IMR-90 (cell line): Measurements from ENCODE around the gene EPHA6. TPM values are rescaled to one million over a fixed set of nuclear protein-coding genes. Genes with fewer than 3 reads are reported as not detected.
"Not testable (repeated sequence)": the region's sequence is repeated elsewhere in the genome, so short reads cannot be mapped to it uniquely, and the experiment has no call there.

Experiments
- ATAC-seq: fragments of 200-7000 bp; cut with Tn5 transposase; 2 replicates; pipeline ENCODE4 v1.9.1; 2020; ENCODE audit warnings: low read depth, mild to moderate bottlenecking, moderate library complexity
- BruUV-seq: library from RNA; stranded (reverse); fragments of 400-500 nt; replicated peaks from 2 replicates; lab custom pipeline; 2021; lab: Mats Ljungman, UMichigan
- CTCF ChIA-PET: fragments of 300-600 bp; formaldehyde crosslinking; extraction: SDS; loops from one replicate; lab custom pipeline; 2021; ENCODE audit warnings: antibody characterized with exemption; lab: Yijun Ruan, JAX
- POLR2A ChIA-PET: fragments of 300-600 bp; sonication (Branson Sonifier 250); formaldehyde crosslinking; loops from one replicate; lab custom pipeline; 2022; ENCODE audit warnings: antibody characterized with exemption; ENCODE audit not compliant: unreplicated experiment; lab: Charles Lee
- DNase-seq: peaks from one replicate; pipeline ENCODE4 v3.0.0; 2013
- H2AFZ ChIP-seq: replicated peaks from 2 replicates; pipeline ENCODE3; 2013; ENCODE audit warnings: low read length, mild to moderate bottlenecking; ENCODE audit not compliant: poor library complexity
- H2AK5ac ChIP-seq: 2 replicates; pipeline ENCODE4 v1.6.1; 2013; ENCODE audit warnings: low read depth, low read length, inconsistent platforms
- H2AK9ac ChIP-seq: replicated peaks from 2 replicates; pipeline ENCODE3; 2013; ENCODE audit warnings: mild to moderate bottlenecking, low read depth, low read length, moderate library complexity; ENCODE audit not compliant: poor library complexity
- H2BK120ac ChIP-seq: 2 replicates; pipeline ENCODE4 v1.6.1; 2013; ENCODE audit warnings: low read depth, low read length, inconsistent platforms
- H2BK15ac ChIP-seq: 3 replicates; pipeline ENCODE4 v1.6.1; 2013; ENCODE audit warnings: low read depth, low read length, inconsistent platforms
- H2BK20ac ChIP-seq: 2 replicates; pipeline ENCODE4 v1.6.1; 2013; ENCODE audit warnings: low read depth, mild to moderate bottlenecking, inconsistent platforms, low read length, moderate library complexity
- H2BK5ac ChIP-seq: 2 replicates; pipeline ENCODE4 v1.6.1; 2013; ENCODE audit warnings: mild to moderate bottlenecking, low read depth, low read length, inconsistent platforms; ENCODE audit not compliant: poor library complexity, severe bottlenecking
- H3K14ac ChIP-seq: replicated peaks from 2 replicates; pipeline ENCODE4 v1.6.1; 2013; ENCODE audit warnings: low read depth, low read length, inconsistent platforms
- H3K18ac ChIP-seq: 2 replicates; pipeline ENCODE4 v1.6.1; 2013; ENCODE audit warnings: low read depth, low read length, control low read depth
- H3K23ac ChIP-seq: 2 replicates; pipeline ENCODE4 v1.6.1; 2013; ENCODE audit warnings: low read depth, low read length, inconsistent platforms
- H3K27ac ChIP-seq: 2 replicates; pipeline ENCODE4 v1.5.1; 2013; ENCODE audit warnings: mild to moderate bottlenecking, control low read depth, low read length; ENCODE audit not compliant: insufficient read depth
- H3K27me3 ChIP-seq: 2 replicates; pipeline ENCODE4 v1.6.1; 2013; ENCODE audit warnings: low read length; ENCODE audit not compliant: control insufficient read depth, insufficient read depth
- H3K36me3 ChIP-seq: 2 replicates; pipeline ENCODE4 v1.6.1; 2013; ENCODE audit warnings: low read length, mixed read lengths; ENCODE audit not compliant: control insufficient read depth, insufficient read depth
- H3K4ac ChIP-seq: 2 replicates; pipeline ENCODE4 v1.6.1; 2013; ENCODE audit warnings: low read depth, low read length, inconsistent platforms
- H3K4me1 ChIP-seq: 2 replicates; pipeline ENCODE4 v1.6.1; 2013; ENCODE audit warnings: low read length, mixed read lengths; ENCODE audit not compliant: control insufficient read depth, insufficient read depth
- H3K4me2 ChIP-seq: 2 replicates; pipeline ENCODE4 v1.6.1; 2013; ENCODE audit warnings: low read depth, mild to moderate bottlenecking, control low read depth, low read length, moderate library complexity
- H3K4me3 ChIP-seq: 2 replicates; pipeline ENCODE4 v1.5.1; 2013; ENCODE audit warnings: low read depth, mild to moderate bottlenecking, control low read depth, low read length, moderate library complexity; ENCODE audit not compliant: insufficient read depth
- H3K56ac ChIP-seq: 2 replicates; pipeline ENCODE4 v1.6.1; 2013; ENCODE audit warnings: low read length, inconsistent platforms; ENCODE audit not compliant: insufficient read depth; ENCODE audit errors: extremely low read depth
- H3K79me1 ChIP-seq, 2 experiments: 2 replicates each; pipeline ENCODE4 v1.6.1; 2013; ENCODE audit warnings: low read length in 2 of 2, inconsistent platforms in 1 of 2, low read depth in 1 of 2
- H3K9ac ChIP-seq: 2 replicates; pipeline ENCODE4 v1.6.1; 2013; ENCODE audit warnings: low read depth, low read length, control low read depth
- H3K9me1 ChIP-seq: 2 replicates; pipeline ENCODE4 v1.6.1; 2013; ENCODE audit warnings: low read length, inconsistent platforms; ENCODE audit not compliant: insufficient read depth
- H3K9me3 ChIP-seq: 2 replicates; pipeline ENCODE4 v1.6.1; 2013; ENCODE audit warnings: low read length; ENCODE audit not compliant: control insufficient read depth, insufficient read depth
- H4K20me1 ChIP-seq: 2 replicates; pipeline ENCODE4 v1.6.1; 2013; ENCODE audit warnings: low read length, inconsistent platforms; ENCODE audit not compliant: insufficient read depth
- H4K5ac ChIP-seq: 2 replicates; pipeline ENCODE4 v1.6.1; 2013; ENCODE audit warnings: mild to moderate bottlenecking, low read depth, low read length, control low read depth
- H4K8ac ChIP-seq, 2 experiments: 2 replicates each; pipeline ENCODE4 v1.6.1; 2013; ENCODE audit warnings: low read depth in 2 of 2, low read length in 2 of 2, control low read depth in 1 of 2, inconsistent platforms in 1 of 2
- H4K91ac ChIP-seq: 2 replicates; pipeline ENCODE4 v1.6.1; 2013; ENCODE audit warnings: low read depth, low read length, inconsistent platforms; ENCODE audit not compliant: insufficient read depth
- CHD1 ChIP-seq: IDR thresholded peaks from 2 replicates; pipeline ENCODE4 v1.6.1; 2012; ENCODE audit warnings: low read depth, low read length, improper control_type of control experiment
- MXI1 ChIP-seq: IDR thresholded peaks from 2 replicates; pipeline ENCODE4 v1.6.1; 2012; ENCODE audit warnings: low read depth, mild to moderate bottlenecking, low read length, moderate library complexity, borderline replicate concordance
- RFX5 ChIP-seq: IDR thresholded peaks from 2 replicates; pipeline ENCODE4 v1.8.0; 2012; ENCODE audit warnings: low read depth, mild to moderate bottlenecking, low read length, moderate library complexity
- WGBS, 2 experiments: methylation state at CpG; one replicate each; pipeline versions ENCODE4 v1.1.5 to v1.1.7; 2013; ENCODE audit warnings: missing lambda C conversion rate in 2 of 2; ENCODE audit not compliant: insufficient read length in 1 of 2; ENCODE audit errors: extremely low coverage in 2 of 2; 5-methylcytosine and 5-hydroxymethylcytosine counted together
- dilution Hi-C: fragments of 300-500 bp; cut with HindIII; formaldehyde crosslinking; loops from one replicate; pipeline ENCODE4 v1.14.3; 2018; ENCODE audit warnings: low sequenced_read_pairs; ENCODE audit not compliant: unreplicated experiment
- in situ Hi-C: fragments of 300-500 bp; cut with MboI; formaldehyde crosslinking; loops from 3 replicates; pipeline ENCODE4 v1.14.3; 2019; ENCODE audit warnings: low sequenced_read_pairs, inconsistent platforms, mixed read lengths
- intact Hi-C: fragments of 100-400 bp; cut with micrococcal nuclease; formaldehyde crosslinking; loops from 2 replicates; pipeline ENCODE4 v1.10.0; 2022
- polyA plus RNA-seq, 3 experiments: library from polyadenylated mRNA; depleted of rRNA; stranded (reverse); fragments of >200 nt; gene quantifications; 2 replicates each; pipeline ENCODE4 v1.2.3, GENCODE V29; 2012; ENCODE audit warnings: low replicate concordance in 1 of 3
- total RNA-seq: library from RNA; depleted of rRNA; stranded (reverse); fragments of >200 nt; gene quantifications from 2 replicates; pipeline ENCODE4 v1.2.3, GENCODE V29; 2012

EPHA6 gene
- total and polyA plus RNA-seq, 2 of the 4 experiments (the other 2 are of a cell fraction) = not detected

DNA sequence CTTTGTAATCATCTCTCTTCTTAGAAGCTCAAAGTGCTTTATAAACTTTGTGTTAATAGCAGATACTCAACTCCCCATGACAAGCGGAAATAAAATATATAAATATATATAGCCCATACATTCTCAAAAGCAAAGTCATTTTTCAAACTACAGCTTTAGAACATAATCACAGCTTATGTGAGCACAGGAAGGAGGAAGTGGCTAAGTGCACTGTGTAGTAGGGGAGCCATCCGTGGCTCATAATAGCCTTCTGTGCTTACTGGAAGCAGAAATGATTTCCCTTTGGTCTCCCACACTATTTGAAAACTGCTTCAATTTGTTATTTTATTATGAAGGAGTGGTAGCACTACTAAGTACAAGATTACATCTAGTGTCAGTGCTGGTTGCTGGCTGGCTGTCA lies 798.7 kb downstream of the EPHA6 start:
- Histone ChIP-seq H2BK120ac (no peak overlapping the region), H3K4me3 (no peak overlapping the region), H3K27me3 (no peaks in the 10 kb centered on the region), H3K18ac (no peak overlapping the region), H2AK9ac (no peak overlapping the region), H2AFZ (no peak overlapping the region), H2BK15ac (no peak overlapping the region), H3K56ac (no peak overlapping the region), H3K4ac (no peak overlapping the region), H3K27ac (no peak overlapping the region), H4K5ac (no peak overlapping the region), H3K9me1 (no peaks in the 10 kb centered on the region), H4K8ac (no peak overlapping the region), H3K14ac (no peak overlapping the region), H2AK5ac (no peak overlapping the region), H2BK20ac (no peak overlapping the region), H4K20me1 (no peaks in the 10 kb centered on the region), H4K91ac (no peak overlapping the region), H2BK5ac (no peak overlapping the region), H3K23ac (no peak overlapping the region), H3K9me3 (peaks cover 4% of the 10 kb centered on the region; the same call in 1 of the 2 replicates), H3K4me1 (no peaks in the 10 kb centered on the region), H3K79me1 (no peaks in the 10 kb centered on the region), H3K36me3 (no peaks in the 10 kb centered on the region), H3K9ac (no peak overlapping the region), H3K4me2 (no peak overlapping the region)
- no peak for TF ChIP-seq RFX5
- TF ChIP-seq CHD1 = no peak
- TF ChIP-seq MXI1 = no peak
- POLR2A ChIA-PET = no interaction called here
- DNase-seq = no peak
- dilution Hi-C loops = no loop called here
- intact Hi-C loops = no loop called here
- CTCF ChIA-PET = no interaction called here
- no TSS peak for BruUV-seq
- in situ Hi-C loops = no loop called here
- WGBS, 2 experiments = no CpG with 5 or more reads among the region's 2 CpGs
- ATAC-seq = no peak

DNA sequence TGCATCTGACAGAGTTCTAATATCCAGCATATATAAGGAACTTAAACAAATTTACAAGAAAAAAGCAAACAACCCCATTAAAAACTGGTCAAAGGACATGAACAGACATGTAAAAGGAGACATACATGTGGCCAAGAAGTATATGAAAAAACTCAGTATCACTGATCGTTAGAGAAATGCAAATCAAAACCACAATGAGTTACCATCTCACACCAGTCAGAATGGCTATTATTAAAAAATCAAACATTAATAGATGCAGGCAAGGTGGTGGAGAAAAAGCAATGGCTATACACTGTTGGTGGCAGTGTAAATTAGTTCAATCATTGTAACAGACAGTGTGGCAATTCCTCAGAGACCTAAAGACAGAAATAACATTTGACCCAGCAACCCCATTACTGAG lies 806.1 kb downstream of the EPHA6 start:
- H2BK120ac ChIP-seq, intact Hi-C loops, H3K27ac ChIP-seq, DNase-seq, H2AK9ac ChIP-seq, ATAC-seq, H3K9me3 ChIP-seq, H3K4me1 ChIP-seq, H3K4ac ChIP-seq, H2BK20ac ChIP-seq, H3K14ac ChIP-seq, H4K20me1 ChIP-seq, H3K18ac ChIP-seq, BruUV-seq, H3K27me3 ChIP-seq, H3K23ac ChIP-seq, in situ Hi-C loops, H4K8ac ChIP-seq, H3K4me3 ChIP-seq, H2BK5ac ChIP-seq, H2AFZ ChIP-seq, H3K36me3 ChIP-seq, H3K4me2 ChIP-seq, CTCF ChIA-PET, H2AK5ac ChIP-seq, H3K9ac ChIP-seq, dilution Hi-C loops, H4K5ac ChIP-seq, H3K9me1 ChIP-seq, H2BK15ac ChIP-seq, H3K56ac ChIP-seq, POLR2A ChIA-PET, H4K91ac ChIP-seq, H3K79me1 ChIP-seq: not testable (repeated sequence)
- WGBS, 2 experiments = no CpG with 5 or more reads among the region's 1 CpG
